Measurements from ENCODE around the gene DHX30.

Gene DHX30

DNA sequence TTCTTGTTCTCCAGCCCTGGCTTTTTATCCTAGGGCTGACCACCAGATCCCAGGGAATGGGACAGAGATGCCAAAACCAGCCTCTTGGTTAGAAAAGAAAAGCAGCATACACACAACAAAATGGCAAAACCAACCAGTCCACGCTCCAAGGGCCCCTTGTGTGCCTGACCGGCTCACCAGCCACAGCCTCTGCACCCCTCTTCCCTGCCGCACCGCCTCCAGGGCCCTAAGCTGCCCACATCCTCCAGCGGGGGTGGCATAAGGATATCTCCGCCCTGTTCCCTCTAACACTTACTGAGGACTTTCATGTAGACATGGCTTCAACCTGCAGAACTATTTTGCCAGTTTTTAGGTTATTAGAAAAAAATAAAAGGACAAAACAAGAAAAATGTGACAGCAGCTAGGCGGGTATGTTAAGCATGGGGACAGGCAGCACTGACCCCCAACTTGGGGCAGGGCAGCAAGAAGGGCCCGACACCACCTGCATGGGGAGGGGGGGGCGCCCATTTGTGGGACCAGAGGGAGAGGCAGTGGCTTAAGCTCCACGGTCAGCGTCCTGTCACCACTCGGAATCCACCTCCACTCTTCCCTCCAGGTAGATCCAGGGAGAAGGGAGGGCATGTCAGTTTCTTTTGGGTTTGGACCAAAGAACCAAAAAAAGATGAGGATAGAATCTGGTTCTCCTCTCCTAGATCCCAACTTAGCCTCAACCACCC is 49.1 kb downstream of the DHX30 start:
- ChIA-PET POLR2A (no interaction called here), CTCF (interaction anchor here (0.5 kb wide), 1 partner anchor 305 kb away, joined by 4 read pairs; no protein-coding TSS in a partner anchor)
- H3K27ac ChIP-seq (ENCODE audit: extremely low read depth, low read depth, low read length): no peak overlapping the region
- TF ChIP-seq, protein P1, sequence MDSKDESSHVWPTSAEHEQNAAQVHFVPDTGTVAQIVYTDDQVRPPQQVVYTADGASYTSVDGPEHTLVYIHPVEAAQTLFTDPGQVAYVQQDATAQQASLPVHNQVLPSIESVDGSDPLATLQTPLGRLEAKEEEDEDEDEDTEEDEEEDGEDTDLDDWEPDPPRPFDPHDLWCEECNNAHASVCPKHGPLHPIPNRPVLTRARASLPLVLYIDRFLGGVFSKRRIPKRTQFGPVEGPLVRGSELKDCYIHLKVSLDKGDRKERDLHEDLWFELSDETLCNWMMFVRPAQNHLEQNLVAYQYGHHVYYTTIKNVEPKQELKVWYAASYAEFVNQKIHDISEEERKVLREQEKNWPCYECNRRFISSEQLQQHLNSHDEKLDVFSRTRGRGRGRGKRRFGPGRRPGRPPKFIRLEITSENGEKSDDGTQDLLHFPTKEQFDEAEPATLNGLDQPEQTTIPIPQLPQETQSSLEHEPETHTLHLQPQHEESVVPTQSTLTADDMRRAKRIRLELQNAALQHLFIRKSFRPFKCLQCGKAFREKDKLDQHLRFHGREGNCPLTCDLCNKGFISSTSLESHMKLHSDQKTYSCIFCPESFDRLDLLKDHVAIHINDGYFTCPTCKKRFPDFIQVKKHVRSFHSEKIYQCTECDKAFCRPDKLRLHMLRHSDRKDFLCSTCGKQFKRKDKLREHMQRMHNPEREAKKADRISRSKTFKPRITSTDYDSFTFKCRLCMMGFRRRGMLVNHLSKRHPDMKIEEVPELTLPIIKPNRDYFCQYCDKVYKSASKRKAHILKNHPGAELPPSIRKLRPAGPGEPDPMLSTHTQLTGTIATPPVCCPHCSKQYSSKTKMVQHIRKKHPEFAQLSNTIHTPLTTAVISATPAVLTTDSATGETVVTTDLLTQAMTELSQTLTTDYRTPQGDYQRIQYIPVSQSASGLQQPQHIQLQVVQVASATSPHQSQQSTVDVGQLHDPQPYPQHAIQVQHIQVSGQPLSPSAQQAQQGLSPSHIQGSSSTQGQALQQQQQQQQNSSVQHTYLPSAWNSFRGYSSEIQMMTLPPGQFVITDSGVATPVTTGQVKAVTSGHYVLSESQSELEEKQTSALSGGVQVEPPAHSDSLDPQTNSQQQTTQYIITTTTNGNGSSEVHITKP (tag by site-specific recombination; IDR thresholded peaks at IDR 0.05): 0 out of 2 replicates have a peak, but pooled peaks have one; percentile 14
- TF ChIP-seq, protein P2, sequence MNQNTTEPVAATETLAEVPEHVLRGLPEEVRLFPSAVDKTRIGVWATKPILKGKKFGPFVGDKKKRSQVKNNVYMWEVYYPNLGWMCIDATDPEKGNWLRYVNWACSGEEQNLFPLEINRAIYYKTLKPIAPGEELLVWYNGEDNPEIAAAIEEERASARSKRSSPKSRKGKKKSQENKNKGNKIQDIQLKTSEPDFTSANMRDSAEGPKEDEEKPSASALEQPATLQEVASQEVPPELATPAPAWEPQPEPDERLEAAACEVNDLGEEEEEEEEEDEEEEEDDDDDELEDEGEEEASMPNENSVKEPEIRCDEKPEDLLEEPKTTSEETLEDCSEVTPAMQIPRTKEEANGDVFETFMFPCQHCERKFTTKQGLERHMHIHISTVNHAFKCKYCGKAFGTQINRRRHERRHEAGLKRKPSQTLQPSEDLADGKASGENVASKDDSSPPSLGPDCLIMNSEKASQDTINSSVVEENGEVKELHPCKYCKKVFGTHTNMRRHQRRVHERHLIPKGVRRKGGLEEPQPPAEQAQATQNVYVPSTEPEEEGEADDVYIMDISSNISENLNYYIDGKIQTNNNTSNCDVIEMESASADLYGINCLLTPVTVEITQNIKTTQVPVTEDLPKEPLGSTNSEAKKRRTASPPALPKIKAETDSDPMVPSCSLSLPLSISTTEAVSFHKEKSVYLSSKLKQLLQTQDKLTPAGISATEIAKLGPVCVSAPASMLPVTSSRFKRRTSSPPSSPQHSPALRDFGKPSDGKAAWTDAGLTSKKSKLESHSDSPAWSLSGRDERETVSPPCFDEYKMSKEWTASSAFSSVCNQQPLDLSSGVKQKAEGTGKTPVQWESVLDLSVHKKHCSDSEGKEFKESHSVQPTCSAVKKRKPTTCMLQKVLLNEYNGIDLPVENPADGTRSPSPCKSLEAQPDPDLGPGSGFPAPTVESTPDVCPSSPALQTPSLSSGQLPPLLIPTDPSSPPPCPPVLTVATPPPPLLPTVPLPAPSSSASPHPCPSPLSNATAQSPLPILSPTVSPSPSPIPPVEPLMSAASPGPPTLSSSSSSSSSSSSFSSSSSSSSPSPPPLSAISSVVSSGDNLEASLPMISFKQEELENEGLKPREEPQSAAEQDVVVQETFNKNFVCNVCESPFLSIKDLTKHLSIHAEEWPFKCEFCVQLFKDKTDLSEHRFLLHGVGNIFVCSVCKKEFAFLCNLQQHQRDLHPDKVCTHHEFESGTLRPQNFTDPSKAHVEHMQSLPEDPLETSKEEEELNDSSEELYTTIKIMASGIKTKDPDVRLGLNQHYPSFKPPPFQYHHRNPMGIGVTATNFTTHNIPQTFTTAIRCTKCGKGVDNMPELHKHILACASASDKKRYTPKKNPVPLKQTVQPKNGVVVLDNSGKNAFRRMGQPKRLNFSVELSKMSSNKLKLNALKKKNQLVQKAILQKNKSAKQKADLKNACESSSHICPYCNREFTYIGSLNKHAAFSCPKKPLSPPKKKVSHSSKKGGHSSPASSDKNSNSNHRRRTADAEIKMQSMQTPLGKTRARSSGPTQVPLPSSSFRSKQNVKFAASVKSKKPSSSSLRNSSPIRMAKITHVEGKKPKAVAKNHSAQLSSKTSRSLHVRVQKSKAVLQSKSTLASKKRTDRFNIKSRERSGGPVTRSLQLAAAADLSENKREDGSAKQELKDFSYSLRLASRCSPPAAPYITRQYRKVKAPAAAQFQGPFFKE (tag by site-specific recombination; IDR thresholded peaks at IDR 0.05; ENCODE audit: borderline replicate concordance): no peak
- peak; percentile 41; the same call in 1 of the 2 replicates for TF ChIP-seq ZFHX2 (tag by site-specific recombination; conservative IDR thresholded peaks at IDR 0.05)
- no peaks in the 10 kb centered on the region for H3K4me1 ChIP-seq (ENCODE audit: control insufficient read depth, insufficient read depth, low read length)
- H3K36me3 ChIP-seq (ENCODE audit: control insufficient read depth in 2 of 2, insufficient read depth in 1 of 2, low read length in 2 of 2): peaks cover 0 to 94% of the 10 kb centered on the region in 2 experiments; a peak in 1 of 3 replicates
- no peaks in the 10 kb centered on the region for H3K9me3 ChIP-seq (ENCODE audit: control insufficient read depth, insufficient read depth, low read depth, low read length)
- H3K4me3 ChIP-seq (ENCODE audit: low read depth, low read length): no peak overlapping the region

DNA sequence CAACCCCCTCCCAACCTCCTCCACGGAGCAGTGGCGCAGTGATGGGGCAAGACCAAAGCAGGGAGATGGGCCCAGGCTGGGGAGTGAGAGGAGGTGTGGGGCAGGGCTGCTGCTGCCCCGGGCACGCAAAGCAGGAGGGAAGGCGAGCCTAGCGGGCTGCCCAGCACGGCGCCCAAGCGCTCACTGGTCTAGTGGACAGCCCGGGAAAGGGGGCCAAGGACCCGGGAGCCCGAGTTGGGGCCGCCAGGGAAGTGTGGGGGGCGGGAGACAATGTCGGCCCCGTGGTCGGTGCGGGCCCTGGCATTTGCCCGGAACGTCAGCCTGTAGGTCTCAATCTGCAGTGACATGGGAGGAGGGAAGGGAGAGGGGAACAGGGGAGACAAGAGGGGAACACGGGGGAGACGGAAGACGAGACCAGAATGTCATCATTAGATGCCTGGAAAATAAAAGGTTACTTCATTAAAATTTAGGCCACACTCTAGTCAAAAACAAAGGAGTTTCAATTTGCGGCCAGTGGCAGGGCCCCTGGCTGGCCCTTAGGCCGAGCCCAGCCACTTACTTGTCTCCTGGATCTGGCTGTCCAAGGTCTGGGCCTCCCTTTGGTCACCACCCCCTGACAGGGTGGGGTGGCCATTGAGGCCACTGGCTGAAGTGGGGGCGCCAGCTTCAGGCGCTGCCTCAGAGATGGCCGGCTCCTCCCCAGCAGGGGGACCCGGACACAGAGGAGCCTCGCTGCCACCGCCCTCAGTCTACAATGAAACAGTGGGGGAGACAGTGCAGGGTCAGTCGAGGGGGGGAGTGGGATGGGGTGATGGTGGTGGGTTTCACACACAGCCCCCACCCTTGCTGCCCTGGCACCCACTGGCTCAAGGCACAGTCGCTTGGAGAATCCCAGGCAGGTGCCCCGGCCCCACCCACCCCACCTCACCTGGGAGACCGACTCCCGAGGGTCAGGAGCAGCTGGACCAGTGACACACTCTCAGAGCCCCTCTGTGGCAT is 50.0 kb downstream of the DHX30 start:
- Histone ChIP-seq H3K36me3 (ENCODE audit: control insufficient read depth in 2 of 2, insufficient read depth in 1 of 2, low read length in 2 of 2) (peaks cover 0 to 90% of the 10 kb centered on the region in 2 experiments; a peak in 2 of 3 replicates), H3K9me3 (ENCODE audit: control insufficient read depth, insufficient read depth, low read depth, low read length) (no peaks in the 10 kb centered on the region), H3K4me1 (ENCODE audit: control insufficient read depth, insufficient read depth, low read length) (no peaks in the 10 kb centered on the region), H3K27ac (ENCODE audit: extremely low read depth, low read depth, low read length) (no peak overlapping the region), H3K4me3 (ENCODE audit: low read depth, low read length) (no peak overlapping the region)
- ChIA-PET CTCF (no interaction called here), POLR2A (no interaction called here)
- no peak for TF ChIP-seq ZNF16 (tag by site-specific recombination; IDR thresholded peaks at IDR 0.05; ENCODE audit: low read depth)
- TF ChIP-seq ZNF223 (tag by site-specific recombination; IDR thresholded peaks at IDR 0.05): no peak
- no peak for TF ChIP-seq ZNF843 (tag by site-specific recombination; IDR thresholded peaks at IDR 0.05)
- TF ChIP-seq ZNF677 (tag by site-specific recombination; IDR thresholded peaks at IDR 0.05): no peak
- no peak for TF ChIP-seq SCRT2 (tag by site-specific recombination; IDR thresholded peaks at IDR 0.05)
